Activated naive CD8-positive, alpha-beta T cell treated with anti-CD3 and anti-CD28 coated beads, Interleukin-2, amount 10 ng/mL, durations not matched to agents 7 days and 5 days (primary cell): ENCODE results near the gene HBS1L. TPM values are rescaled to one million over a fixed set of nuclear protein-coding genes. Genes with fewer than 3 reads are reported as not detected.

Experiments
- ATAC-seq: fragments of 150-1000 bp; cut with Tn5 transposase; one replicate; pipeline ENCODE4 v1.10.0; 2021; ENCODE audit warnings: low read depth, moderate library complexity
- POLR2A ChIA-PET: fragments of 350-600 bp; sonication (Branson Sonifier 250); formaldehyde crosslinking; loops from one replicate; lab custom pipeline; 2021; ENCODE audit warnings: antibody characterized with exemption; lab: Charles Lee
- DNase-seq: peaks from one replicate; pipeline ENCODE4 v3.0.0; 2021
- H3K27ac Mint-ChIP-seq: one replicate; pipeline ENCODE4 v1.8.0; 2022; ENCODE audit warnings: mild to moderate bottlenecking, mixed read lengths
- H3K27me3 Mint-ChIP-seq: one replicate; pipeline ENCODE4 v1.8.0; 2022; ENCODE audit warnings: mild to moderate bottlenecking, moderate library complexity, mixed read lengths
- H3K36me3 Mint-ChIP-seq: one replicate; pipeline ENCODE4 v1.8.0; 2021; ENCODE audit warnings: mild to moderate bottlenecking, mixed read lengths
- H3K4me1 Mint-ChIP-seq: one replicate; pipeline ENCODE4 v1.8.0; 2021; ENCODE audit warnings: mixed read lengths
- H3K4me3 Mint-ChIP-seq: one replicate; pipeline ENCODE4 v1.8.0; 2022; ENCODE audit warnings: mild to moderate bottlenecking, moderate library complexity, mixed read lengths
- H3K9me3 Mint-ChIP-seq: one replicate; pipeline ENCODE4 v1.8.0; 2021; ENCODE audit warnings: mixed read lengths
- total RNA-seq, 2 experiments: library from RNA; stranded (reverse); gene quantifications; one replicate each; pipeline ENCODE4 v1.2.3, GENCODE V29; 2021

HBS1L gene
- total RNA-seq, 2 experiments from 2014 or later = 72.6 to 72.7 TPM

DNA sequence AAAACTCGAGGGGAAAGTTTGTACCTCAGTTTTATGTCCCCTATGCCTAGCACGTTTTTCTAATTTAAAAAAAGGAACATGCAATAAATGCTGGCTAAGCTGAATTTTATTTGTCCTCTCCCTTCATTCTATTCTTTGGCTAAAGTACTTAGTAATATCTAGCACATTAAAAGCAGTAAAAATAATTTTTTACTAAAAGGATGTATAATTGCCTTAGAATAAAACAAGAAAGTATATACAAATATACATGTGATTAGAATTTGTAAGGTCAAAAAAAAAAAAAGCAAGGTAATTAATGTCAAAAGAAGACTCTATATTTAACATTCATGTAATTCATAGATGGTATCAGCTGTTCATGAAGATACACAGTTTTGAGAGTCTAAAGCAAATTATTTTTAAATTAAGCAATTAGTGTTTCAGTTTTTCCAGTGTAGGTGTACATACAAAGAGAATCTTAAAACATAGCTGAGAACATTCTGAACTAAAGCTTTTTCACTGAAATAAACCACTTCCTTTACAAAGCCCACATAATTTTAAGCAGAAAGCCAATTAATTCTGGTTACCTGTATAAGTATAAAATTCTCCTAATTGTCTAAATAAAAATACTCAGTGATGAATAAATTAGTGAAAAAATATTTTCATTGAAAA is 32.4 kb downstream of the HBS1L start:
- ATAC-seq = peak; percentile 39
- no peak for DNase-seq
- peaks cover 37% of the 10 kb centered on the region for H3K4me1 Mint-ChIP-seq
- H3K9me3 Mint-ChIP-seq = no peaks in the 10 kb centered on the region
- POLR2A ChIA-PET = interaction anchor here (0.6 to 1.9 kb wide), 8 partner anchors 24 to 754 kb away, joined by 3 to 14 read pairs (median 3); partner anchors contain the start of genes HBS1L and MYB
- no peaks in the 10 kb centered on the region for H3K27me3 Mint-ChIP-seq
- peak overlapping the region; percentile 62 for H3K4me3 Mint-ChIP-seq
- peak overlapping the region; percentile 70 for H3K27ac Mint-ChIP-seq
- H3K36me3 Mint-ChIP-seq = peaks cover 17% of the 10 kb centered on the region

GRCh38 chr6:135021310-135022049 is 33.1 kb downstream of the HBS1L start:
- ATAC-seq = peak; percentile 62
- H3K27me3 Mint-ChIP-seq = no peaks in the 10 kb centered on the region
- peaks cover 15% of the 10 kb centered on the region for H3K36me3 Mint-ChIP-seq
- POLR2A ChIA-PET = interaction anchor here (0.9 to 1.9 kb wide), 5 partner anchors 25 to 67 kb away, joined by 3 to 14 read pairs (median 3); partner anchors contain the start of gene HBS1L
- peak overlapping the region; percentile 62 for H3K4me3 Mint-ChIP-seq
- no peak for DNase-seq
- peak overlapping the region; percentile 70 for H3K27ac Mint-ChIP-seq
- no peaks in the 10 kb centered on the region for H3K9me3 Mint-ChIP-seq
- peaks cover 38% of the 10 kb centered on the region for H3K4me1 Mint-ChIP-seq

- POLR2A ChIA-PET = no interaction called here
- H3K36me3 Mint-ChIP-seq = peaks cover 6% of the 10 kb centered on the region
- DNase-seq (no peak), ATAC-seq (no peak)
- no peaks in the 10 kb centered on the region for H3K9me3 Mint-ChIP-seq
- H3K4me3 Mint-ChIP-seq = no peak overlapping the region
- H3K27me3 Mint-ChIP-seq = no peaks in the 10 kb centered on the region
- peaks cover 40% of the 10 kb centered on the region for H3K4me1 Mint-ChIP-seq
- H3K27ac Mint-ChIP-seq = no peak overlapping the region
Observed at GRCh38 chr6:135018941-135019340, 35.7 kb downstream of the HBS1L start.

DNA sequence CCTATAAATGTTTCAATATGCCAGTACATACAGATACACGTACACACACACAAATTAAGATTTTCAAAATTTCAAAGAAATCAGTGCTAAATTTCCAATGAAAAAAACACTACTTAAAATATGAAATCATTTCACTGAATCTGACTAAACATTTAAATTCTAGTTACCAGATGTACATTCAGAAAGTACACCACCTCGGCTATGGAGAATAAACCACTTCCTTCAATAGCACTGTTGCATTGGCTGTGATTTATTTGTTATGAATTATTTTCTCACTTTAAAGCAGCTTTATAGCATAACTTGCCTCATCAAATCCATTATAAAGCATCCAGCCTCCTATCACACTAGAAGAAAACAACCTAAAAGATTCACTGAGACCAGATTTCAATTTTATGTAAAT is 36.6 kb downstream of the HBS1L start:
- H3K27me3 Mint-ChIP-seq = no peaks in the 10 kb centered on the region
- DNase-seq = no peak
- H3K9me3 Mint-ChIP-seq = no peaks in the 10 kb centered on the region
- POLR2A ChIA-PET = no interaction called here
- no peak overlapping the region for H3K27ac Mint-ChIP-seq
- H3K4me3 Mint-ChIP-seq = no peak overlapping the region
- H3K36me3 Mint-ChIP-seq = peaks cover 6% of the 10 kb centered on the region
- H3K4me1 Mint-ChIP-seq = peaks cover 47% of the 10 kb centered on the region
- ATAC-seq = no peak

DNA sequence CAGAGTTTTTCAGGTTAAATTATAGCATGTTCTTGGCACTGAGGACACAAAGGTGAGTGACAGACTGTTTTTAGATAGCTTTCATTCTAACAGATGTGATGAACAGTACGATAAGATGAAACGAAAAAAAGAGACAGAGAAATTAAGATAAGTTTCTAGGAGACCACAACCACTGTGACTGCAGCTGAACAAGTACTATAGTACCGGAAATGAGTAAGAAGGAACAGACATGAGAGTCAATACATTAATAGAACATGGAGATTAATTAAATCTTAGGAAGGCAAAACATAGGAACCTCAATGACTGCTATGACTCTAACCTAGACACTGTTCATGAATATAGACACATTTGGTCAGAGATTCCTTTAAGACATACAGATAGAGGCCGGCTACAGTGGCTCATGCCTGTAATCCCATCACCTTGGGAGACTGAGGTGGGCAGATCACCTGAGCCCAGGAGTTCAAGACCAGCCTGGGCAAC is 40.2 kb downstream of the HBS1L start:
- Mint-ChIP-seq H3K4me1 (peaks cover 45% of the 10 kb centered on the region), H3K9me3 (no peaks in the 10 kb centered on the region), H3K4me3 (peak overlapping the region; percentile 74), H3K27me3 (no peaks in the 10 kb centered on the region), H3K36me3 (peaks cover 20% of the 10 kb centered on the region), H3K27ac (peak overlapping the region; percentile 93)
- ATAC-seq = peak; percentile 89
- no peak for DNase-seq
- POLR2A ChIA-PET = interaction anchor here (0.6 to 1.1 kb wide), 4 partner anchors 40 to 153 kb away, joined by 3 to 4 read pairs (median 3); partner anchors contain the start of gene HBS1L

DNA sequence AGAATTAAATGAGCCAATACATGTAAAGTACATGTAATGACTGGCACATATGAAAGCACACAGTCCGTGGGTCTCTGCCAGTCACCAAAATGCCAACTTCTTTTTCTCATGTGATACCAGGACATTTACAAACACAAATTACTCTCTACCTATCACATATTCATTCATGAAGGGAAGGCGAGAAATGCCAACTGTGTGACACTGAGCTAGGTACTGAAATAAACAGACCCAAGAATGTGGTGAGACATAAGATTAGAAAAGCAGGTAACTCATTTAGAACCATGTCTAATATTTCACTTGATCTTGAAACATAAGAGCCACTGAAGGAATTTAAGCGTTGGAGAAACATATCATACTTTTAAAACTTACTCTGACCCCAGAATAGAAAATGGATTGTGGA is 41.4 kb downstream of the HBS1L start:
- POLR2A ChIA-PET = interaction anchor here (1.0 kb wide), 1 partner anchor 13 kb away, joined by 3 read pairs; no protein-coding TSS in a partner anchor
- Mint-ChIP-seq H3K4me1 (peaks cover 45% of the 10 kb centered on the region), H3K4me3 (peak overlapping the region; percentile 51), H3K27me3 (no peaks in the 10 kb centered on the region), H3K9me3 (no peaks in the 10 kb centered on the region), H3K27ac (peak overlapping the region; percentile 80), H3K36me3 (peaks cover 20% of the 10 kb centered on the region)
- no peak for ATAC-seq
- DNase-seq = no peak

GRCh38 chr6:135012764-135013163 is 41.9 kb downstream of the HBS1L start:
- no peak for ATAC-seq
- Mint-ChIP-seq H3K4me3 (peak overlapping the region; percentile 51), H3K36me3 (peaks cover 22% of the 10 kb centered on the region), H3K9me3 (no peaks in the 10 kb centered on the region), H3K4me1 (peaks cover 44% of the 10 kb centered on the region), H3K27ac (peak overlapping the region; percentile 80), H3K27me3 (no peaks in the 10 kb centered on the region)
- POLR2A ChIA-PET = interaction anchor here (1.0 kb wide), 1 partner anchor 13 kb away, joined by 3 read pairs; no protein-coding TSS in a partner anchor
- no peak for DNase-seq

DNA sequence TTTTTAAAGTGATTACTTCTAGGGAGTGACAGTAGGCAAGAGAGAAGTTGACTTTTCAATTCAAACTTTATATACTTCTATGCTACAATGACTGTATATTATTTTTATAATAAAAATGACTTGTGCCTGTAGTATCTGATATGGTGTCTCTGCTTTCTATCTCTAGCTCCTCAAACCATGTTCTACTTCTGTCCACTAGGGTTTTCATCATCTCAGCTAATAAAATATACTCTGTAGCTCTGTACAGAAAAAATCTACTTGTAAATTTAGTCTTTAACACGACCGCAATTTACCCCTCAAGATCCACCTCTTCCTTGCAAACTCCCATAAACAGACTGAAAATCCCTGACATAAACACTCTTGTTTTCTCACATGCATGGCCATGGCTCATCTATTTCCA is 42.3 kb downstream of the HBS1L start:
- H3K27me3 Mint-ChIP-seq = no peaks in the 10 kb centered on the region
- peaks cover 46% of the 10 kb centered on the region for H3K4me1 Mint-ChIP-seq
- H3K36me3 Mint-ChIP-seq = peaks cover 24% of the 10 kb centered on the region
- H3K4me3 Mint-ChIP-seq = no peak overlapping the region
- ATAC-seq (no peak), DNase-seq (no peak)
- H3K27ac Mint-ChIP-seq = peak overlapping the region; percentile 80
- H3K9me3 Mint-ChIP-seq = no peaks in the 10 kb centered on the region
- POLR2A ChIA-PET = interaction anchor here (1.0 kb wide), 1 partner anchor 12 kb away, joined by 3 read pairs; no protein-coding TSS in a partner anchor

GRCh38 chr6:135008941-135009290 is 45.7 kb downstream of the HBS1L start:
- no peak for ATAC-seq
- Mint-ChIP-seq H3K4me1 (peaks cover 32% of the 10 kb centered on the region), H3K4me3 (no peak overlapping the region), H3K36me3 (peaks cover 24% of the 10 kb centered on the region), H3K27ac (no peak overlapping the region), H3K9me3 (no peaks in the 10 kb centered on the region), H3K27me3 (no peaks in the 10 kb centered on the region)
- no peak for DNase-seq
- POLR2A ChIA-PET = no interaction called here

DNA sequence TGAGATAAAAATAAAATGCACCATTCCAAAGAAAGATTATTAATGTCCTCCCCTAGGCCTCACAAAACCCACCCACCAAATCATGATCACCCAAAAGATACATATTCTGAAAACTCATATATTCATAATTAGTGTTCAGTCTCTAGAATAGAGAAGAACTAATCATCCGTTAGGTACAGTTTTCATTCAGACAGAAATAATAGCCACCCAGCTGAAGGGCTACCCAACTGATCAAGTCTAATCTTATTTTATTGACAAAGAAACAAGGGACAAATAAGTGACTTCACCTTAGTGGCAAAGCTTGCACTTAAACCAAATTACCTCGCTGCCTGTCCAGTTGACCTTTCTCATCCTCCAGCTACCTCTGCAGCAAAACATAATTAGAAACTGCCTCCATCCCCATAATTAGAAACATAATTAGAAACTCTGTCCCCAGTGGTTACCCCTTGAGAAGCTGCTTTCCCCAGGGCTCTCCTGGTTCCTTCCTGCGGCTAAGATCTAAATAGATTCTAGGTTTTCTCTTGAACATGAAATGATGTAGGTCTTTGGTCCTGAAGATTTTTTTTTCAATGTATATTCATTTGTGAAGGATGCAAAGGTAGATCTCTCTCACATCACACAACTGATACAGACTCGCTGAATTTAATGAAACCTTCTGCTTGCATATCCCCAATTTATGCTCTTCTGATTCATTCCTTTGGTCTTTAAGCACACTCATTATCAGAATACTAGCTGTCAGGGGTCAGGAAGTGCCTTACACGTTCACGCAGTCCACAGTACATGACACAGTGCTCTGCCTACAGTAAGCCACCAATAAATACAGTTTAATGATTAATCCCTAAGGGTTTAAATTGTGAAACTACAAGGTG is 46.3 kb downstream of the HBS1L start:
- POLR2A ChIA-PET = no interaction called here
- no peaks in the 10 kb centered on the region for H3K9me3 Mint-ChIP-seq
- H3K4me1 Mint-ChIP-seq = peaks cover 28% of the 10 kb centered on the region
- no peaks in the 10 kb centered on the region for H3K27me3 Mint-ChIP-seq
- DNase-seq = no peak
- peaks cover 24% of the 10 kb centered on the region for H3K36me3 Mint-ChIP-seq
- H3K4me3 Mint-ChIP-seq = no peak overlapping the region
- H3K27ac Mint-ChIP-seq = peak overlapping the region; percentile 2
- ATAC-seq = peak; percentile 65

DNA sequence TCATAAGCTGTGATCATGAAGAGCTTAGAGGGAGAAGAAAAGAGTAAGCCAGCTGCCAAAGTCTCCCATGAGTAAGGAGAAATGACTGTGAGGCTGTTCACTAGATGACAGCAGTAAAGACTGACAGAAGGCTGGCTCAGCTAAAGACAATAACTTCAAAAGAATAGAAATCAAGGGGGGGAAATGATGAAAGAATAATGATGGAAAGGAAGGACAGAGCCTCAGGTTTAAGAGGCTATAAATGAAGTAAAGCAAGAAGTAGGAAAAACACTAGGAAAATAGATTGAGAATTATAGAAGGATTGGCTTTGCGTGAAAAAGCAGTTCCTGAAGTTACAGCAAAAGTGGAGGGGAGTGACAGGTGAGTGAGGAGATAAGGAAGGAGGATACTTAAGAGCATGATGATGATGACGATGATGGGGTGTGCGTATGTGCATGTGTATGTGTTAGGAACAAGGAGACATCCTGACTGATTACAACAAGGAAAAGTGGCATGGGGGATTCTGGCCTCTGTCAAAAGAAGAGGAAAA is 48.2 kb downstream of the HBS1L start:
- Mint-ChIP-seq H3K27me3 (no peaks in the 10 kb centered on the region), H3K27ac (no peak overlapping the region), H3K4me3 (no peak overlapping the region), H3K9me3 (no peaks in the 10 kb centered on the region), H3K36me3 (peaks cover 17% of the 10 kb centered on the region), H3K4me1 (peaks cover 14% of the 10 kb centered on the region)
- POLR2A ChIA-PET = no interaction called here
- no peak for DNase-seq
- no peak for ATAC-seq

DNA sequence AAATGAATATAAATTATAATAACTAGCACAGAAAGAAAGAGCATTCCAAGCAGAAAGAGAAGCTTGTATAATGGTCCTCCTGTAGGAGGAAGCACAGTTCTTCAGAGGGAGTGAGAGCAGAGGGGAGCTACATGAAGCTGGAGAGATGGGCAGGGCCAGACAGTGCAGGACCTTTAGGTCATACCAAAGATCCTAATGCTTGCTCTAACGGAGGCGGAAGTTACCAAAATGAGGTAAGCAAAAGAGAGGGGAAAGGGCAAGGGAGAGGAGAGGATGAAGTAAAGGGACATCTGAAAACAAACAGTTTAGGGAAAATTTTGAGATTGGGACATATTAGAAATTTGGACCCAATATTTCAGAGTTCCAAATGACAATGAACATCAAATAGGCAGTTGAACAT is 50.2 kb downstream of the HBS1L start:
- no peak for DNase-seq
- H3K9me3 Mint-ChIP-seq = no peaks in the 10 kb centered on the region
- H3K27ac Mint-ChIP-seq = no peak overlapping the region
- POLR2A ChIA-PET = interaction anchor here (0.6 kb wide), 1 partner anchor 1753 kb away, joined by 3 read pairs; no protein-coding TSS in a partner anchor
- no peak overlapping the region for H3K4me3 Mint-ChIP-seq
- no peaks in the 10 kb centered on the region for H3K27me3 Mint-ChIP-seq
- peaks cover 14% of the 10 kb centered on the region for H3K4me1 Mint-ChIP-seq
- no peak for ATAC-seq
- peaks cover 16% of the 10 kb centered on the region for H3K36me3 Mint-ChIP-seq
